ENCODE data around the gene IFT25. TPM values are rescaled to one million over a fixed set of nuclear protein-coding genes. Genes with fewer than 3 reads are reported as not detected.

Gene IFT25
- total and polyA plus RNA-seq, 2 donors (not counting 3 experiments of a cell fraction or from before 2014, with no cell fraction given), result 13.0 to 34.0 TPM

DNA sequence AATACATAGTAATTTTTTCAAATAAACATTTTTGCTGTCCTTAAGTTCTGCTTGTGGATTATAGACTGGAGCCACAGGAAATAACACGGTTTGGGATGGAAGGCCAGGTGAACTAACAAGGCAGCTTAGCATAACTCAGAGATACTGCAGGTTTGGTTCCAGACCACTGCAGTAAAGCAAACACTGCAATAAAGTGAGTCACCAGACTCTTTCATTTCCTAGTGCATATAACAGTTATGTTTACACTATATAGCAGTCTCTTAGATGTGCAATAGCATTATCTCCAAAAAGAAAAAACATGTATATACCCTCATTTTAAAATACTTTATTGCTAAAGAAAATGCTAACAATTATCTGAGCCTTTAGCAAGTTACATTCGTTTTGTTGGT, 22.6 kb upstream of the IFT25 start:
- no peaks in the 10 kb centered on the region for H3K4me1 ChIP-seq (ENCODE audit: control insufficient read depth, extremely low read depth, insufficient read depth, low read length)
- no peaks in the 10 kb centered on the region for H3K79me2 ChIP-seq (ENCODE audit: control insufficient read depth, insufficient read depth, low read length)
- TF ChIP-seq FOS (IDR thresholded peaks at IDR 0.05; ENCODE audit: borderline replicate concordance, insufficient read depth, low read length) (peak; percentile 41), POLR2AphosphoS5 (IDR thresholded peaks at IDR 0.05; ENCODE audit: insufficient read depth, low read depth, low read length) (no peak), JUN (IDR thresholded peaks at IDR 0.05; ENCODE audit: borderline replicate concordance, insufficient read depth, insufficient read length, low read depth) (no peak), MYC (IDR thresholded peaks at IDR 0.05; ENCODE audit: low read depth, low read length) (no peak)
- H3K4me3 ChIP-seq (replicated peaks in 1 of 3; ENCODE audit: insufficient read depth in 1 of 3, low read depth in 1 of 3, low read length in 3 of 3), result no peak overlapping the region
- FAIRE-seq (no peak), DNase-seq (ENCODE audit: low read depth, low spot score) (no peak)
- no peaks in the 10 kb centered on the region for H3K9me1 ChIP-seq (replicated peaks; ENCODE audit: control insufficient read depth, extremely low read depth, insufficient read depth, low read length)
- intact Hi-C loops (cut with micrococcal nuclease) (no loop called here), dilution Hi-C loops (cut with MboI; ENCODE audit: extremely low pct_ligation_motif_present, low sequenced_read_pairs) (no loop called here)
- H3K27ac ChIP-seq (ENCODE audit: insufficient read depth, low read depth, low read length), result no peak overlapping the region
- CTCF ChIA-PET, result no interaction called here
- no TSS peak for BruUV-seq (replicated peaks)
- no peaks in the 10 kb centered on the region for H4K20me1 ChIP-seq (replicated peaks; ENCODE audit: control insufficient read depth, extremely low read depth, insufficient read depth, low read length)
- no peak overlapping the region for H2AFZ ChIP-seq (ENCODE audit: low read depth, low read length)
- POLR2A ChIA-PET, result no interaction called here
- no peaks in the 10 kb centered on the region for H3K9me3 ChIP-seq (replicated peaks; ENCODE audit: control insufficient read depth, insufficient read depth, low read length)
- H3K36me3 ChIP-seq (ENCODE audit: control insufficient read depth in 2 of 2, extremely low read depth in 1 of 2, insufficient read depth in 2 of 2, low read length in 2 of 2), result peaks cover 3 to 11% of the 10 kb centered on the region in 2 experiments
- H3K9ac ChIP-seq (replicated peaks; ENCODE audit: extremely low read depth, insufficient read depth, low read length), result no peak overlapping the region
- no peak overlapping the region for H3K4me2 ChIP-seq (ENCODE audit: insufficient read depth, low read length)
- H3K27me3 ChIP-seq (ENCODE audit: control insufficient read depth in 2 of 2, insufficient read depth in 2 of 2, low read length in 2 of 2), result no peaks in the 10 kb centered on the region

DNA sequence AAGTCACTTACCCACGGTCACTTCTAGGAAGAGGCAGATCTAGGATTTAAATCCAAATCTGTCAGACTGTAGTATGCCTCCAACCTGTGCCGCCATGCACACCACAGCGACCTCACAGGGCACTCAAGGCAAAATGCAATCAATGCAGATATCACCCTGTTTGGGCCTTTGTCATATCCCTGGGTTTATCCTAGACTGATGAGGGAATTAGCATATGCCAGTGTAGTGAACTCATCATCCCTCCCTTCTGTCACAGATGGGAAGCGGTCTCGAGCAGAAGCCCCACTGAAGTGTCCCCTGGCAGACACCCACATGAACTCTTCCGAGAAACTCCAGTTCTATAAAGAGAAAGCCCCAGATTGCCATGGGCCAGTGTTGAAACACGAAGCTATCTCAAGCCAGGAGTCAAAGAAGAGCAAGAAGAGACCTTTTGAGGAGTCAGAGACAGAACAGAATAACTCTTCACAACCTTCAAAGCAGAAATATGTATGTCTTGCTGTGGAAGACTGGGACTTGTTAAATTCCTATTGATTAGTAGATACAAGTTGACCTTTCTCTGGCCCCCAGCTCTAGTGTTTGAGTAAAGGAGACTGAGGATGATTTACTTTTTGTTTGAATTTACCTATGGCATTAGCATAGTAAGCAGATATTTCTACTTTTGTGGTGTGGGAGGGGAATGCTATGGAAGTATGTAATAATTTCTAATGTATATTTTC, 22.1 kb upstream of the IFT25 start:
- no peak overlapping the region for H3K4me3 ChIP-seq (replicated peaks in 1 of 3; ENCODE audit: insufficient read depth in 1 of 3, low read depth in 1 of 3, low read length in 3 of 3)
- no peaks in the 10 kb centered on the region for H4K20me1 ChIP-seq (replicated peaks; ENCODE audit: control insufficient read depth, extremely low read depth, insufficient read depth, low read length)
- ChIA-PET CTCF (no interaction called here), POLR2A (no interaction called here)
- H3K79me2 ChIP-seq (ENCODE audit: control insufficient read depth, insufficient read depth, low read length), result no peaks in the 10 kb centered on the region
- H3K4me1 ChIP-seq (ENCODE audit: control insufficient read depth, extremely low read depth, insufficient read depth, low read length), result no peaks in the 10 kb centered on the region
- intact Hi-C loops (cut with micrococcal nuclease) (no loop called here), dilution Hi-C loops (cut with MboI; ENCODE audit: extremely low pct_ligation_motif_present, low sequenced_read_pairs) (no loop called here)
- no peaks in the 10 kb centered on the region for H3K27me3 ChIP-seq (ENCODE audit: control insufficient read depth in 2 of 2, insufficient read depth in 2 of 2, low read length in 2 of 2)
- TF ChIP-seq JUN (IDR thresholded peaks at IDR 0.05; ENCODE audit: borderline replicate concordance, insufficient read depth, insufficient read length, low read depth), result no peak
- no peak for TF ChIP-seq FOS (IDR thresholded peaks at IDR 0.05; ENCODE audit: borderline replicate concordance, insufficient read depth, low read length)
- TF ChIP-seq POLR2AphosphoS5 (IDR thresholded peaks at IDR 0.05; ENCODE audit: insufficient read depth, low read depth, low read length), result no peak
- TF ChIP-seq POLR2A (IDR thresholded peaks at IDR 0.05; ENCODE audit: low read depth, low read length), result no peak
- TF ChIP-seq, protein P1, sequence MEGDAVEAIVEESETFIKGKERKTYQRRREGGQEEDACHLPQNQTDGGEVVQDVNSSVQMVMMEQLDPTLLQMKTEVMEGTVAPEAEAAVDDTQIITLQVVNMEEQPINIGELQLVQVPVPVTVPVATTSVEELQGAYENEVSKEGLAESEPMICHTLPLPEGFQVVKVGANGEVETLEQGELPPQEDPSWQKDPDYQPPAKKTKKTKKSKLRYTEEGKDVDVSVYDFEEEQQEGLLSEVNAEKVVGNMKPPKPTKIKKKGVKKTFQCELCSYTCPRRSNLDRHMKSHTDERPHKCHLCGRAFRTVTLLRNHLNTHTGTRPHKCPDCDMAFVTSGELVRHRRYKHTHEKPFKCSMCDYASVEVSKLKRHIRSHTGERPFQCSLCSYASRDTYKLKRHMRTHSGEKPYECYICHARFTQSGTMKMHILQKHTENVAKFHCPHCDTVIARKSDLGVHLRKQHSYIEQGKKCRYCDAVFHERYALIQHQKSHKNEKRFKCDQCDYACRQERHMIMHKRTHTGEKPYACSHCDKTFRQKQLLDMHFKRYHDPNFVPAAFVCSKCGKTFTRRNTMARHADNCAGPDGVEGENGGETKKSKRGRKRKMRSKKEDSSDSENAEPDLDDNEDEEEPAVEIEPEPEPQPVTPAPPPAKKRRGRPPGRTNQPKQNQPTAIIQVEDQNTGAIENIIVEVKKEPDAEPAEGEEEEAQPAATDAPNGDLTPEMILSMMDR (IDR thresholded peaks at IDR 0.05; ENCODE audit: extremely low read depth in 1 of 2, insufficient read depth in 1 of 2, low read depth in 1 of 2, low read length in 2 of 2), result no peak
- no peak for TF ChIP-seq EZH2 (IDR thresholded peaks at IDR 0.05; ENCODE audit: borderline replicate concordance, low read depth, low read length, severe bottlenecking)
- TF ChIP-seq GATA2 (IDR thresholded peaks at IDR 0.05; ENCODE audit: insufficient read depth, insufficient read length, low read depth, low read length), result no peak
- TF ChIP-seq, protein P2, sequence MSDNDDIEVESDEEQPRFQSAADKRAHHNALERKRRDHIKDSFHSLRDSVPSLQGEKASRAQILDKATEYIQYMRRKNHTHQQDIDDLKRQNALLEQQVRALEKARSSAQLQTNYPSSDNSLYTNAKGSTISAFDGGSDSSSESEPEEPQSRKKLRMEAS (IDR thresholded peaks at IDR 0.05; ENCODE audit: insufficient read depth, insufficient read length), result no peak
- TF ChIP-seq MYC (IDR thresholded peaks at IDR 0.05; ENCODE audit: low read depth, low read length), result no peak
- DNase-seq (ENCODE audit: low read depth, low spot score) (no peak), FAIRE-seq (no peak)
- H3K9me3 ChIP-seq (replicated peaks; ENCODE audit: control insufficient read depth, insufficient read depth, low read length), result no peaks in the 10 kb centered on the region
- no peaks in the 10 kb centered on the region for H3K9me1 ChIP-seq (replicated peaks; ENCODE audit: control insufficient read depth, extremely low read depth, insufficient read depth, low read length)
- peaks cover 7 to 15% of the 10 kb centered on the region in 2 experiments for H3K36me3 ChIP-seq (ENCODE audit: control insufficient read depth in 2 of 2, extremely low read depth in 1 of 2, insufficient read depth in 2 of 2, low read length in 2 of 2)
- no peak overlapping the region for H3K9ac ChIP-seq (replicated peaks; ENCODE audit: extremely low read depth, insufficient read depth, low read length)
- no peak overlapping the region for H2AFZ ChIP-seq (ENCODE audit: low read depth, low read length)
- H3K27ac ChIP-seq (ENCODE audit: insufficient read depth, low read depth, low read length), result no peak overlapping the region
- BruUV-seq (replicated peaks), result no TSS peak
- no peak overlapping the region for H3K4me2 ChIP-seq (ENCODE audit: insufficient read depth, low read length)

Measured in endothelial cell of umbilical vein (primary cell).